Measurements from ENCODE around the gene PLEKHA3.
A peak's percentile ranks its signal among the peaks of the same experiment; 100 is the strongest.

PLEKHA3 gene

DNA sequence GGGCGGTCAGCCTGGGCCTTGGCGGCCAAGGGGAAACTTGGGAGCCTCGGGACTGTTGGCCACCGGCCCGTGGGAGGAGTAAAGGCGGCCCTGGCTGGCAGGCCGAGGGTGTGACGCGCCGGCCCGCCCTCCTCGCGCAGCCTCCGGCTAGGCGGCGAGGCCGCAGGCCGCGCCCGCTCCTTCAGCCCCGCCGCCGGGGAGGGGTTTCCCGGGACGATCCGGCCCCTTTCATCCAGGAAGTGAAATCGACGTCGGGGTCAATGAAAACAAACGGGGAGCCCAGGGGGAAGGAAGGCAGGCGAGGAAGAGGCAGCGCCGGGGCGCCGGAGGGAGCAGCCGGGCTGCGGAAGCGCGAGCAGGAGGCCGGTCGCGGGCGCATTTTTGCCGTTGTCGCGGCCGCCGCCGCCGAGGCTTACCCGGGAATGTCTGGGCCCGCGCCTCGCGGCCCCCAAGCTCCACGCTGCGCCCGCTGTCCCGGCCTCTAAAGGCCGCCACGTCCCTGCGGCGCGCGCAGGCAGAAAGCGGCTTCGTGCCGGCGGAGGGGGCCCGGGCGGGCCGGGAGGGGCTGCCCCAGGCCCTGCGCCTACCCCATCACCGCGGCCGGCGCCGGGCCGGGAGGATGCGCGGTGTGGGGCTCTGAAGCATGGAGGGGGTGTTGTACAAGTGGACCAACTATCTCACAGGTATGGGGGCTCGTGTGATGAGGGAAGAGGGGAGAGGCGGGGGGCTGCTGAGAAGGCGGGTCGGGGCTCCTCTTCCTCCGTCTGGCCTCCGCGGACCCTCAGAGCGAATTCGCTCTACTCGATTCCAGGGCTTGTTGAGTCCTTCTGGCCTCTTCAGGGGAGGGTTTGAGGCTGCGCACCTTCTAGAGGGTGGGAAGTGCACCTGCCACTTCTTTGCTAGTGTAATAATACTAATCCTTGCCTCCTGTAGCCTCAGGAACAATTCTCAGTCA is at the start of gene PLEKHA3:
Gene PLEKHA3, plus strand, starts transcription at position 231 of the 955 bp plus-strand sequence. Its CDS starts 413 bp downstream, at position 644.
- no peaks in the 10 kb centered on the region for H3K27me3 ChIP-seq (ENCODE audit: insufficient read depth, low read length)
- H2AFZ ChIP-seq (ENCODE audit: low read length, unreplicated experiment): peak within 1 kb of the TSS; percentile 82
- peaks cover 41% of the 10 kb centered on the region for H3K4me1 ChIP-seq (ENCODE audit: control insufficient read depth, insufficient read depth, low read length, unreplicated experiment)
- H3K27ac ChIP-seq (ENCODE audit: low read depth, low read length): peak within 1 kb of the TSS; percentile 75
- no peaks in the 10 kb centered on the region for H3K36me3 ChIP-seq (ENCODE audit: insufficient read depth, low read length)
- peaks cover 55% of the 10 kb centered on the region for H3K79me2 ChIP-seq (ENCODE audit: control insufficient read depth, insufficient read depth, low read length, unreplicated experiment)
- H3K4me3 ChIP-seq (ENCODE audit: low read depth, low read length): peak within 1 kb of the TSS; percentile 89

- Histone ChIP-seq H3K4me3 (ENCODE audit: low read depth, low read length) (no peak overlapping the region), H3K36me3 (ENCODE audit: insufficient read depth, low read length) (peaks cover 28% of the 10 kb centered on the region), H3K4me1 (ENCODE audit: control insufficient read depth, insufficient read depth, low read length, unreplicated experiment) (no peaks in the 10 kb centered on the region), H3K27ac (ENCODE audit: low read depth, low read length) (no peak overlapping the region), H2AFZ (ENCODE audit: low read length, unreplicated experiment) (no peak overlapping the region), H3K79me2 (ENCODE audit: control insufficient read depth, insufficient read depth, low read length, unreplicated experiment) (no peaks in the 10 kb centered on the region), H3K27me3 (ENCODE audit: insufficient read depth, low read length) (no peaks in the 10 kb centered on the region)
Observed at GRCh38 chr2:178436662-178437061, 43.6 kb upstream of the PLEKHA3 start.

- Histone ChIP-seq H3K36me3 (ENCODE audit: insufficient read depth, low read length) (peaks cover 38% of the 10 kb centered on the region), H3K4me3 (ENCODE audit: low read depth, low read length) (no peak overlapping the region), H2AFZ (ENCODE audit: low read length, unreplicated experiment) (no peak overlapping the region), H3K27me3 (ENCODE audit: insufficient read depth, low read length) (no peaks in the 10 kb centered on the region), H3K79me2 (ENCODE audit: control insufficient read depth, insufficient read depth, low read length, unreplicated experiment) (no peaks in the 10 kb centered on the region), H3K4me1 (ENCODE audit: control insufficient read depth, insufficient read depth, low read length, unreplicated experiment) (no peaks in the 10 kb centered on the region), H3K27ac (ENCODE audit: low read depth, low read length) (no peak overlapping the region)
Observed at GRCh38 chr2:178441426-178441825, 38.8 kb upstream of the PLEKHA3 start.

- Histone ChIP-seq H3K27me3 (ENCODE audit: insufficient read depth, low read length) (no peaks in the 10 kb centered on the region), H3K27ac (ENCODE audit: low read depth, low read length) (no peak overlapping the region), H2AFZ (ENCODE audit: low read length, unreplicated experiment) (no peak overlapping the region), H3K79me2 (ENCODE audit: control insufficient read depth, insufficient read depth, low read length, unreplicated experiment) (peaks cover 28% of the 10 kb centered on the region), H3K36me3 (ENCODE audit: insufficient read depth, low read length) (peaks cover 17% of the 10 kb centered on the region; the same call in 1 of the 2 replicates), H3K4me3 (ENCODE audit: low read depth, low read length) (peak overlapping the region; percentile 82), H3K4me1 (ENCODE audit: control insufficient read depth, insufficient read depth, low read length, unreplicated experiment) (peaks cover 13% of the 10 kb centered on the region)
Observed at GRCh38 chr2:178448968-178449661, 31.1 kb upstream of the PLEKHA3 start.

DNA sequence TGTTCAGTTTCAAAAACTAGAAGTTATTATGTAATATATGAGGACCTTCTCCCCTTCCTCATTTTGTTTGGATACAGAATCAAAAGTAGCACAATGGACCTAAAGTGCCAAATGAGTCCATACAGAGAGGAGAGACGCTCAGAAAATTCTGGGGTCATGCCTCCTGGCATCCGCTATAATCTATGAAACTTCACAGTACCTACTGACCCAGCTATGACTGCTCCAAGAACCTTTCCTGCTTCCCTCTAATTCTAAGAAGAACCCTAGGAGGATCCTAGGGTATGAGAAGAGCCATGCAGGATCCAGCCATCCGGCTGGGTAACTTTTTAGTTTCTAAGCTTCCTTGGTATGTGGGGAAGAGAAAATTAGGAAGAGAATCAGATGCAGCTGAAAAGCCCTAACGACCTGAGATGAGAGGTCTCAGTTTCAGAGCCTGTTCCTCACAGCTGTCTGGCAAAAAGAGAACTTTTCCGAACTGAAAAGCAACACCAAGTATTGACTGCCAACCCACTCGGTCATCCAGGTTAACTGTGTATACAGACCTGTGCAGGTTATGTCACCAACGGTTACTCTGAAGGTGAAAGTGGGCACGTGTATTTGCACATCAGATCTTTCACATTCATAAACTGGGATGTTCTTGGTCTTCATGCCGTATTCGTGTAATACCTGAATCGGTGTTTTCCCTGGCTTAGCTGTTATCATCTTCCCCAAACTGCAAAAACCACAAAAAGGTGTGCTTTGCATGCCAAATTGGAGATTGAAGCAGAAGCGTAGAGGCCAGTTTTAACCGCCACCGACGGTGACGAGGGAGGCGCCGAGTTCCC is 30.3 kb upstream of the PLEKHA3 start:
- H2AFZ ChIP-seq (ENCODE audit: low read length, unreplicated experiment): peak overlapping the region; percentile 98
- H3K27ac ChIP-seq (ENCODE audit: low read depth, low read length): peak overlapping the region; percentile 83; the same call in 1 of the 2 replicates
- H3K4me3 ChIP-seq (ENCODE audit: low read depth, low read length): peak overlapping the region; percentile 82
- H3K36me3 ChIP-seq (ENCODE audit: insufficient read depth, low read length): peaks cover 11% of the 10 kb centered on the region; the same call in 1 of the 2 replicates
- peaks cover 28% of the 10 kb centered on the region for H3K79me2 ChIP-seq (ENCODE audit: control insufficient read depth, insufficient read depth, low read length, unreplicated experiment)
- no peaks in the 10 kb centered on the region for H3K27me3 ChIP-seq (ENCODE audit: insufficient read depth, low read length)
- H3K4me1 ChIP-seq (ENCODE audit: control insufficient read depth, insufficient read depth, low read length, unreplicated experiment): peaks cover 13% of the 10 kb centered on the region

DNA sequence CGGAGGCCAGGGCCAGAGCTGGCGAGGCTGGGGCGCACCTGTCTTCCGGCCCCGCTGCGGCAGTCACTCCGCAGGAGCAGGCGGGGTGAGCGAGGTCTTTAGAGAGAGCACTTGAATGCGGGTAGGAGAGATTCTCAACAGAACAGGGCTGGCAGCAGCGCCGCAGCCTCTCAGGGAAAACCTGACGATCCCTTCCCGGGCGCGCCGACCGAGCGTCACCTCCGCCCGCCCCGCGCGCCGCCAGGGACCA is 29.8 kb upstream of the PLEKHA3 start:
- H3K36me3 ChIP-seq (ENCODE audit: insufficient read depth, low read length): peaks cover 6% of the 10 kb centered on the region; the same call in 1 of the 2 replicates
- H3K27me3 ChIP-seq (ENCODE audit: insufficient read depth, low read length): no peaks in the 10 kb centered on the region
- H3K79me2 ChIP-seq (ENCODE audit: control insufficient read depth, insufficient read depth, low read length, unreplicated experiment): peaks cover 28% of the 10 kb centered on the region
- peak overlapping the region; percentile 82 for H3K4me3 ChIP-seq (ENCODE audit: low read depth, low read length)
- H2AFZ ChIP-seq (ENCODE audit: low read length, unreplicated experiment): peak overlapping the region; percentile 98
- peak overlapping the region; percentile 83; the same call in 1 of the 2 replicates for H3K27ac ChIP-seq (ENCODE audit: low read depth, low read length)
- H3K4me1 ChIP-seq (ENCODE audit: control insufficient read depth, insufficient read depth, low read length, unreplicated experiment): peaks cover 13% of the 10 kb centered on the region

GRCh38 chr2:178450774-178451525 is 29.3 kb upstream of the PLEKHA3 start, which contains the start of the genes PJVK and PRKRA:
Gene PJVK (plus strand): TSS chr2:178451378. CDS start chr2:178453410, 2,032 bp downstream.
Gene PRKRA (minus strand): TSS chr2:178451175. CDS start chr2:178451030, 145 bp downstream.
- H3K79me2 ChIP-seq (ENCODE audit: control insufficient read depth, insufficient read depth, low read length, unreplicated experiment): peaks cover 28% of the 10 kb centered on the region
- H2AFZ ChIP-seq (ENCODE audit: low read length, unreplicated experiment): peak within 1 kb of the TSS; percentile 98
- peak within 1 kb of the TSS; percentile 83 for H3K27ac ChIP-seq (ENCODE audit: low read depth, low read length)
- no peaks in the 10 kb centered on the region for H3K27me3 ChIP-seq (ENCODE audit: insufficient read depth, low read length)
- peak within 1 kb of the TSS; percentile 82 for H3K4me3 ChIP-seq (ENCODE audit: low read depth, low read length)
- peaks cover 4% of the 10 kb centered on the region; the same call in 1 of the 2 replicates for H3K36me3 ChIP-seq (ENCODE audit: insufficient read depth, low read length)
- H3K4me1 ChIP-seq (ENCODE audit: control insufficient read depth, insufficient read depth, low read length, unreplicated experiment): peaks cover 13% of the 10 kb centered on the region

- Histone ChIP-seq H3K79me2 (ENCODE audit: control insufficient read depth, insufficient read depth, low read length, unreplicated experiment) (peaks cover 28% of the 10 kb centered on the region), H3K4me3 (ENCODE audit: low read depth, low read length) (peak overlapping the region; percentile 82; the same call in 1 of the 2 replicates), H3K36me3 (ENCODE audit: insufficient read depth, low read length) (no peaks in the 10 kb centered on the region), H3K4me1 (ENCODE audit: control insufficient read depth, insufficient read depth, low read length, unreplicated experiment) (peaks cover 13% of the 10 kb centered on the region), H3K27me3 (ENCODE audit: insufficient read depth, low read length) (no peaks in the 10 kb centered on the region), H3K27ac (ENCODE audit: low read depth, low read length) (no peak overlapping the region), H2AFZ (ENCODE audit: low read length, unreplicated experiment) (peak overlapping the region; percentile 21)
Observed at GRCh38 chr2:178452334-178452733, 27.9 kb upstream of the PLEKHA3 start.

GRCh38 chr2:178452870-178453269 is 27.4 kb upstream of the PLEKHA3 start:
- Histone ChIP-seq H3K79me2 (ENCODE audit: control insufficient read depth, insufficient read depth, low read length, unreplicated experiment) (peaks cover 27% of the 10 kb centered on the region), H3K36me3 (ENCODE audit: insufficient read depth, low read length) (no peaks in the 10 kb centered on the region), H2AFZ (ENCODE audit: low read length, unreplicated experiment) (no peak overlapping the region), H3K27me3 (ENCODE audit: insufficient read depth, low read length) (no peaks in the 10 kb centered on the region), H3K27ac (ENCODE audit: low read depth, low read length) (no peak overlapping the region), H3K4me1 (ENCODE audit: control insufficient read depth, insufficient read depth, low read length, unreplicated experiment) (peaks cover 13% of the 10 kb centered on the region), H3K4me3 (ENCODE audit: low read depth, low read length) (no peak overlapping the region)
